H1 (cell line): ENCODE results near the gene PSMD12.

ENCODE experiments used
- CTCF ChIP-seq, 3 experiments: IDR thresholded peaks; 1 replicate in 2 of 3; 2 replicates in 1 of 3; pipeline versions ENCODE4 v1.5.1 to v1.6.1; 2011; ENCODE audit warnings: low read length in 3 of 3, mild to moderate bottlenecking in 3 of 3, inconsistent platforms in 2 of 3, low read depth in 1 of 3, moderate library complexity in 1 of 3; ENCODE audit not compliant: insufficient read depth in 1 of 3; ENCODE audit errors: control extremely low read depth in 1 of 3
- HDAC6 ChIP-seq: IDR thresholded peaks from one replicate; pipeline ENCODE4 v1.7.1; 2012; ENCODE audit warnings: low read depth, mild to moderate bottlenecking, inconsistent platforms, low read length, moderate library complexity
- POLR2A ChIP-seq, 2 experiments: IDR thresholded peaks; 1 replicate in 1 of 2; 2 replicates in 1 of 2; pipeline ENCODE4 v1.6.1; 2011; ENCODE audit warnings: low read depth in 2 of 2, low read length in 2 of 2, mild to moderate bottlenecking in 2 of 2; ENCODE audit errors: control extremely low read depth in 1 of 2
- SUZ12 ChIP-seq: fragments of 200-600 bp; sonication (generic); IDR thresholded peaks from 2 replicates; pipeline ENCODE4 v1.6.1; 2012; ENCODE audit warnings: mild to moderate bottlenecking, inconsistent platforms, low read length, moderate library complexity, mixed read lengths

- TF ChIP-seq SUZ12 (no peak), POLR2A (IDR thresholded peaks at IDR 0.05; ENCODE audit: control extremely low read depth in 1 of 2, low read depth in 2 of 2, low read length in 2 of 2) (no peak), HDAC6 (no peak), CTCF (IDR thresholded peaks at IDR 0.05; ENCODE audit: control extremely low read depth in 1 of 3, insufficient read depth in 1 of 3, low read depth in 1 of 3, low read length in 3 of 3) (no peak)
Measured at GRCh38 chr17:67294451-67295199, 71.8 kb downstream of the PSMD12 start.
